ENCODE data around the gene EIF5B.
"Not testable (repeated sequence)": the region's sequence is repeated elsewhere in the genome, so short reads cannot be mapped to it uniquely, and the experiment has no call there.

The EIF5B gene

DNA sequence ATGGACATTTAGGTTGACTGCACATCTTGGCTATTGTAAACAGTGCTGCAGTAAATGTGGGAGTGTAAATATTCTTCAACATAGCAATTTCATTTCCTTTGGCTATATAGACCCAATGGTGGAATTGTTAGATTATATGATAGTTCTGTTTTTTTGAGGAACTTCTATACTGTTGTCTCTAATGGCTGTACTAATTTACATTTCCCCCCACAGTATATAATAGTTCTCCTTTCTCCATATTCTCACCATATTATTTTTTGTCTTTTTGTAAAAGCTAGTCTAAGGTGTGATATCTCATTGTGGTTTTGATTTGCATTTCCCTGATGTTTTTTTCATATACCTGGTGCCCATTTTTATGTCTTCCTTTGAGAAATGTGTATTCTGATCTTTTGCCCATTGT, 13.0 kb downstream of the EIF5B start:
- Histone ChIP-seq H3K9me2 (replicated peaks; ENCODE audit: control insufficient read depth, low read length) (no peaks in the 10 kb centered on the region), H4K20me1 (ENCODE audit: control insufficient read depth, insufficient read depth, low read depth, low read length) (peaks cover 14% of the 10 kb centered on the region; the same call in 1 of the 2 replicates), H3K79me2 (ENCODE audit: control insufficient read depth, low read length) (peaks cover 100% of the 10 kb centered on the region), H3K27ac (ENCODE audit: low read depth, low read length) (no peak overlapping the region; the same call in 1 of the 2 replicates), H3F3A (ENCODE audit: control insufficient read depth, insufficient read depth) (peaks cover 7% of the 10 kb centered on the region), H3K4me3 (ENCODE audit: low read length) (no peak overlapping the region), H3K36me3 (ENCODE audit: control insufficient read depth, low read length) (peaks cover 19% of the 10 kb centered on the region; the same call in 1 of the 2 replicates), H3K27me3 (ENCODE audit: control insufficient read depth, low read length) (no peaks in the 10 kb centered on the region), H3K4me2 (ENCODE audit: low read length) (peak overlapping the region; percentile 29), H3K9me3 (ENCODE audit: control insufficient read depth, insufficient read depth, low read length) (no peaks in the 10 kb centered on the region), H3K4me1 (ENCODE audit: control insufficient read depth, low read length) (peaks cover 33% of the 10 kb centered on the region)
- no peak for TF ChIP-seq EZH2phosphoT487 (IDR thresholded peaks at IDR 0.05; ENCODE audit: borderline replicate concordance, low read length)
- TF ChIP-seq, protein P1, sequence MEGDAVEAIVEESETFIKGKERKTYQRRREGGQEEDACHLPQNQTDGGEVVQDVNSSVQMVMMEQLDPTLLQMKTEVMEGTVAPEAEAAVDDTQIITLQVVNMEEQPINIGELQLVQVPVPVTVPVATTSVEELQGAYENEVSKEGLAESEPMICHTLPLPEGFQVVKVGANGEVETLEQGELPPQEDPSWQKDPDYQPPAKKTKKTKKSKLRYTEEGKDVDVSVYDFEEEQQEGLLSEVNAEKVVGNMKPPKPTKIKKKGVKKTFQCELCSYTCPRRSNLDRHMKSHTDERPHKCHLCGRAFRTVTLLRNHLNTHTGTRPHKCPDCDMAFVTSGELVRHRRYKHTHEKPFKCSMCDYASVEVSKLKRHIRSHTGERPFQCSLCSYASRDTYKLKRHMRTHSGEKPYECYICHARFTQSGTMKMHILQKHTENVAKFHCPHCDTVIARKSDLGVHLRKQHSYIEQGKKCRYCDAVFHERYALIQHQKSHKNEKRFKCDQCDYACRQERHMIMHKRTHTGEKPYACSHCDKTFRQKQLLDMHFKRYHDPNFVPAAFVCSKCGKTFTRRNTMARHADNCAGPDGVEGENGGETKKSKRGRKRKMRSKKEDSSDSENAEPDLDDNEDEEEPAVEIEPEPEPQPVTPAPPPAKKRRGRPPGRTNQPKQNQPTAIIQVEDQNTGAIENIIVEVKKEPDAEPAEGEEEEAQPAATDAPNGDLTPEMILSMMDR (IDR thresholded peaks at IDR 0.05; ENCODE audit: low read depth, low read length, poor library complexity, severe bottlenecking) = no peak

DNA sequence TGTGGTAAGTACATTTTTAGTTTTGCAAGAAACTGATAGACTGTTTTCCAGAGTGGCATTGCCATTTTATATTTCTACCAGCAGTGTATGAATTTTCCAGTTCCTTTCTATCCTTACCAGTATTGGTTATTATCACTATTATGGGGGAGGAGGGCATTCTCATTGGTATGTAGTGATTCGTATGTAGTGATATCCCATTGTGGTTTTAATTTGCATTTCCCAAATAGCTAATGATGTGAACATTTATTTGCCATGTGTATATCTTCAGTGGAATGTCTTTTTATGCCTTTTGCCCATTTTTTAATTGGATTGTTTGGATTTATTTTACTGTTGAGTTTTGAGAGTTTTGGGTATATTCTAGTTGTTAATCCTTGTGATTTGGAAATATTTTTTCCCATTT, 16.9 kb downstream of the EIF5B start:
- Histone ChIP-seq H3K27ac (ENCODE audit: low read depth, low read length) (no peak overlapping the region), H3K9me2 (replicated peaks; ENCODE audit: control insufficient read depth, low read length) (no peaks in the 10 kb centered on the region), H3K4me3 (ENCODE audit: low read length) (no peak overlapping the region), H4K20me1 (ENCODE audit: control insufficient read depth, insufficient read depth, low read depth, low read length) (peaks cover 20% of the 10 kb centered on the region), H3K79me2 (ENCODE audit: control insufficient read depth, low read length) (peaks cover 100% of the 10 kb centered on the region), H3F3A (ENCODE audit: control insufficient read depth, insufficient read depth) (peaks cover 4% of the 10 kb centered on the region; the same call in 1 of the 2 replicates), H3K9me3 (ENCODE audit: control insufficient read depth, insufficient read depth, low read length) (no peaks in the 10 kb centered on the region), H3K4me1 (ENCODE audit: control insufficient read depth, low read length) (peaks cover 24% of the 10 kb centered on the region), H3K27me3 (ENCODE audit: control insufficient read depth, low read length) (no peaks in the 10 kb centered on the region), H3K4me2 (ENCODE audit: low read length) (no peak overlapping the region), H3K36me3 (ENCODE audit: control insufficient read depth, low read length) (peaks cover 27% of the 10 kb centered on the region; the same call in 1 of the 2 replicates)
- TF ChIP-seq, protein P1 (IDR thresholded peaks at IDR 0.05; ENCODE audit: low read depth, low read length, poor library complexity, severe bottlenecking) = no peak
- TF ChIP-seq EZH2phosphoT487 (IDR thresholded peaks at IDR 0.05; ENCODE audit: borderline replicate concordance, low read length) = no peak

DNA sequence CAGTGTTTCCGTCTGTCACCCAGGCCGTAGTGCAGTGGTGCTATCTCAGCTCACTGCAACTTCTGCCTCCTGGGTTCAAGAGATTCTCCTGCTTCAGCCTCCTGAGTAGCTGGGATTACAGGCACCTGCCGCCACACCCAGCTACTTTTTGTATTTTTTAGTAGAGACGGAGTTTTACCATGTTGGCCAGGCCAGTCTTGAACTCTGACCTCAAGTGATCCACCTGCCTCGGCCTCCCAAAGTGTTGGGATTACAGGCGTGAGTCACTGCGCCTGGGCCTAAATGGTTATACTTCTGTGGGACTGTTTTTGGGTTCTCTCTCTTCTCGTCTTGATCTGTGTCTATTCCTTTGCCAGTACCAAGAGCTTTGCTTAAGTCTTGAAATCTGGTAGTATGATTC, 17.6 kb downstream of the EIF5B start:
- H3K27ac ChIP-seq (ENCODE audit: low read depth, low read length); H3K9me3 ChIP-seq (ENCODE audit: control insufficient read depth, insufficient read depth, low read length); H3K4me3 ChIP-seq (ENCODE audit: low read length); H3K9me2 ChIP-seq (replicated peaks; ENCODE audit: control insufficient read depth, low read length); H3F3A ChIP-seq (ENCODE audit: control insufficient read depth, insufficient read depth); H3K27me3 ChIP-seq (ENCODE audit: control insufficient read depth, low read length); H3K4me2 ChIP-seq (ENCODE audit: low read length): not testable (repeated sequence)
- H3K36me3 ChIP-seq (ENCODE audit: control insufficient read depth, low read length) = peaks cover 28% of the 10 kb centered on the region
- peaks cover 100% of the 10 kb centered on the region for H3K79me2 ChIP-seq (ENCODE audit: control insufficient read depth, low read length)
- H4K20me1 ChIP-seq (ENCODE audit: control insufficient read depth, insufficient read depth, low read depth, low read length) = peaks cover 20% of the 10 kb centered on the region
- H3K4me1 ChIP-seq (ENCODE audit: control insufficient read depth, low read length) = peaks cover 16% of the 10 kb centered on the region

DNA sequence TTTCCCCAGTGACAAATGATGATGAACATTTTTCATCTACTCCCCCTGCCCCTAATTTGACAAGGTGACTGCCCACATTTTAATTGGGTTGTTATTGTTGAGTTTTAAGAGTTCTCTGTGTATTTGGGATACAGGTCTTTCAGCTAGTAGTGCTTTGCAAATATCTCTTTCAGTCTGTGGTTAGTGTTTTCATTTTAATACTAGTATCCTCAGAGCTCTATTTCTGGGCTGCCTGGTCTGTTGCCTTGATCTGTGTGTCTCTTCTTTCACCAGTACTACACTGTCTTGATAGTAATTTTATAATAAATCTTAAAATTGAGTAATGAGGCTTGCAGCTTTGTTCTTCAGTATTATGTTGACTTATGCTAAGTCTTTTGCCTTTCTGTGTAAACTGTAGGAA, 19.7 kb downstream of the EIF5B start:
- Histone ChIP-seq H3K36me3 (ENCODE audit: control insufficient read depth, low read length) (peaks cover 37% of the 10 kb centered on the region), H3K4me1 (ENCODE audit: control insufficient read depth, low read length) (0 out of 2 replicates have a peak, but pooled peaks cover 3% of the 10 kb centered on the region), H3F3A (ENCODE audit: control insufficient read depth, insufficient read depth) (peaks cover 2% of the 10 kb centered on the region), H3K4me3 (ENCODE audit: low read length) (no peak overlapping the region), H3K79me2 (ENCODE audit: control insufficient read depth, low read length) (peaks cover 95% of the 10 kb centered on the region), H3K27me3 (ENCODE audit: control insufficient read depth, low read length) (no peaks in the 10 kb centered on the region), H3K27ac (ENCODE audit: low read depth, low read length) (no peak overlapping the region), H4K20me1 (ENCODE audit: control insufficient read depth, insufficient read depth, low read depth, low read length) (peaks cover 14% of the 10 kb centered on the region), H3K9me3 (ENCODE audit: control insufficient read depth, insufficient read depth, low read length) (no peaks in the 10 kb centered on the region), H3K9me2 (replicated peaks; ENCODE audit: control insufficient read depth, low read length) (no peaks in the 10 kb centered on the region), H3K4me2 (ENCODE audit: low read length) (no peak overlapping the region)
- TF ChIP-seq, protein P1 (IDR thresholded peaks at IDR 0.05; ENCODE audit: low read depth, low read length, poor library complexity, severe bottlenecking) = no peak
- TF ChIP-seq EZH2phosphoT487 (IDR thresholded peaks at IDR 0.05; ENCODE audit: borderline replicate concordance, low read length) = no peak
